ENCODE data around the gene SLCO2B1.

GRCh38 chr11:75186999-75187398 is 36.1 kb downstream of the SLCO2B1 start:
- TF ChIP-seq CTCF (IDR thresholded peaks at IDR 0.05; ENCODE audit: insufficient read depth, low read length): no peak
- no peak for TF ChIP-seq POLR2AphosphoS5 (IDR thresholded peaks at IDR 0.05; ENCODE audit: low read depth)
- TF ChIP-seq REST (IDR thresholded peaks at IDR 0.05; ENCODE audit: insufficient replicate concordance, low read depth): no peak

Measured in HL-60 (cell line).